ENCODE data around the gene OCA2. TPM values are rescaled to one million over a fixed set of nuclear protein-coding genes. Genes with fewer than 3 reads are reported as not detected.
A peak's percentile ranks its signal among the peaks of the same experiment; 100 is the strongest.

OCA2 gene
- total and polyA plus RNA-seq, 2 of the 8 experiments (the other 6 are each of a cell fraction or from before 2014, with no cell fraction given) = 0.20 TPM

DNA sequence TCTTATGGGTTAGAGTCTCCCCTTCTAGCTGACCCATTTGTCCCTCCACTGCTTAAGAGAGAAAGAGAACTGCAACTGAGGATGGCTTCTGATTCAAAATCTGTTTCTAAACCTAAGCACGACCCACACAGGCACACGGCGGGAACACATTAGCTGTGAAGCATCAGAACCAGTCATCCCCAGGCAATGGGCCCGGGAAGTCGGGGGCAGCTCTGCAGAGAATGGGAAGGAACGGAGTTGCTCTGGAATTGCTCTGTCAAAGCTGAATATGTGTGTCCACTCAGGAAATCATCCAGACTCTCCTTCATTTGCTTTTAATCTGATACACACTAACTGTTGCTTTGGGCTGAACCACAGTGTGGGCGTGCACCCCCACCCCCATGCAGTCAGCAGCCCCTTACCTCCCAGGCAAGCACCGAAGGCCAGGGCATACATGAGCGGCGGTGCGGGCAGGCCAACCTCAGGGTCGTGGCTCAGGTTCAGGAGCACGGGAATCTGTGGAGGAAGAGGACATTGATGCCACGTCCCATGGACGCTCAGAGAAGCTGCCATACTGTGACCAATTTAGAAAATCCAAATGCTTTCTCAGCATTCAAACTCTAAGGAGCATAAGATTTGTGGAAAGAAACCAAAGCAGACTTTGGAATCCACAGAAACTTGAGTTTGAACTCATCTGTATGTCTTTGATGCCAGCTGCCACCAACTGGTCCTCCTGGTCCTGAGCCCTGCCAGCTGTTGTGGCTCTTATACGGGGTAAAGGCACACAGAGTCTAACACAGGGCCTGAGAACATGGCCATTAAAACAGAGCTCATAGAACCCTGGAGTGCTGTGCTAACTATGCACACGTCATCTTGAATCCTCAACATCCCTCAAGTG, 247.9 kb downstream of the OCA2 start:
- no peaks in the 10 kb centered on the region for H3K23me2 ChIP-seq (ENCODE audit: low read depth, low read length)
- H3K14ac ChIP-seq (ENCODE audit: insufficient read length) = no peak overlapping the region
- H2BK15ac ChIP-seq (ENCODE audit: low read length) = no peak overlapping the region
- no peaks in the 10 kb centered on the region for H3K79me2 ChIP-seq (ENCODE audit: control insufficient read depth in 1 of 2, insufficient read depth in 2 of 2, low read length in 2 of 2)
- no peak overlapping the region for H4K91ac ChIP-seq (replicated peaks; ENCODE audit: insufficient read length, low read length)
- H4K20me1 ChIP-seq (replicated peaks in 1 of 2; ENCODE audit: control insufficient read depth in 1 of 2, insufficient read depth in 2 of 2, low read length in 2 of 2) = no peaks in the 10 kb centered on the region
- no peak overlapping the region for H3K4ac ChIP-seq (replicated peaks; ENCODE audit: insufficient read length, low read depth, low read length)
- H3K9me3 ChIP-seq (ENCODE audit: insufficient read depth in 2 of 2, low read depth in 1 of 2, low read length in 1 of 2) = peaks cover 4 to 6% of the 10 kb centered on the region in 2 experiments; a peak in 2 of 4 replicates
- no peak overlapping the region for H4K5ac ChIP-seq (ENCODE audit: insufficient read length, low read depth, low read length)
- H4K8ac ChIP-seq (ENCODE audit: extremely low read depth, insufficient read depth, low read length) = no peak overlapping the region
- peak in 1 of 2 experiments; percentile 22 for DNase-seq (ENCODE audit: low read depth in 1 of 2, low spot score in 2 of 2)
- H3K27me3 ChIP-seq (replicated peaks in 1 of 4; ENCODE audit: control insufficient read depth in 3 of 4, extremely low read depth in 1 of 4, insufficient read depth in 3 of 4, low read length in 3 of 4) = no peaks in the 10 kb centered on the region
- 86% methylated on average over 17 of the region's 17 CpGs; no CpG with 5 or more reads in 1 of the 2 experiments for WGBS, 2 experiments (ENCODE audit: extremely low coverage in 1 of 2, insufficient coverage in 1 of 2, insufficient read length in 1 of 2, insufficient replicate concordance in 2 of 2, low coverage in 1 of 2, low lambda C conversion rate in 2 of 2, missing lambda C conversion rate in 1 of 2)
- no peaks in the 10 kb centered on the region for H3K4me1 ChIP-seq (replicated peaks in 1 of 4; ENCODE audit: control insufficient read depth in 3 of 4, insufficient read depth in 4 of 4, low read length in 3 of 4)
- H2BK120ac ChIP-seq (replicated peaks; ENCODE audit: low read depth, low read length) = no peak overlapping the region
- no peak overlapping the region for H3K23ac ChIP-seq (ENCODE audit: insufficient read length)
- no peaks in the 10 kb centered on the region for H3K79me1 ChIP-seq (ENCODE audit: low read depth, low read length)
- no peak overlapping the region for H3K4me3 ChIP-seq (ENCODE audit: extremely low read depth in 1 of 4, insufficient read depth in 2 of 4, low read depth in 3 of 4, low read length in 4 of 4)
- H3K56ac ChIP-seq (replicated peaks; ENCODE audit: insufficient read length, low read depth, low read length) = no peak overlapping the region
- no peak for FAIRE-seq
- H2AFZ ChIP-seq (ENCODE audit: low read length) = 0 out of 2 replicates have a peak overlapping the region, but pooled peaks have one; percentile 31
- no peak overlapping the region for H2BK5ac ChIP-seq (ENCODE audit: low read depth, low read length)
- POLR2A ChIA-PET (ENCODE audit: partially characterized antibody) = no interaction called here
- H3K27ac ChIP-seq (ENCODE audit: low read depth, low read length) = no peak overlapping the region
- no peaks in the 10 kb centered on the region for H3K36me3 ChIP-seq (ENCODE audit: control insufficient read depth in 2 of 4, insufficient read depth in 4 of 4, low read length in 3 of 4)
- H3K18ac ChIP-seq (ENCODE audit: extremely low read depth, low read length) = no peak overlapping the region
- no peak overlapping the region for H2BK20ac ChIP-seq (ENCODE audit: low read length)
- no peak overlapping the region for H3K9ac ChIP-seq (replicated peaks in 1 of 4; ENCODE audit: extremely low read depth in 1 of 4, low read depth in 3 of 4, low read length in 3 of 4)
- no peak overlapping the region for H3K4me2 ChIP-seq (ENCODE audit: insufficient read depth in 1 of 2, low read depth in 2 of 2, low read length in 2 of 2)
- no peak overlapping the region for H2BK12ac ChIP-seq (ENCODE audit: low read depth, low read length)
- CTCF ChIA-PET (ENCODE audit: partially characterized antibody) = interaction anchor here (0.8 to 1.8 kb wide), 5 partner anchors 13 to 171 kb away, joined by 3 to 4 read pairs (median 3); no protein-coding TSS in a partner anchor
- H2AK5ac ChIP-seq (ENCODE audit: low read depth, low read length) = no peak overlapping the region
- TF ChIP-seq SP1 (IDR thresholded peaks at IDR 0.05; ENCODE audit: low read depth, low read length) = no peak
- TF ChIP-seq CREB1 (IDR thresholded peaks at IDR 0.05) = no peak
- no peak for TF ChIP-seq SP4 (IDR thresholded peaks at IDR 0.05; ENCODE audit: low read length)
- TF ChIP-seq BRCA1 (IDR thresholded peaks at IDR 0.05; ENCODE audit: low read depth, low read length) = no peak
- no peak for TF ChIP-seq KDM1A (IDR thresholded peaks at IDR 0.05; ENCODE audit: borderline replicate concordance, low read length)
- TF ChIP-seq YY1 (IDR thresholded peaks at IDR 0.05; ENCODE audit: low read depth, low read length) = no peak
- no peak for TF ChIP-seq SIX5 (IDR thresholded peaks at IDR 0.05; ENCODE audit: low read depth, low read length)
- TF ChIP-seq CHD1 (IDR thresholded peaks at IDR 0.05; ENCODE audit: low read depth, low read length) = no peak
- no peak for TF ChIP-seq SAP30 (IDR thresholded peaks at IDR 0.05; ENCODE audit: insufficient read depth, insufficient replicate concordance, low read length)
- TF ChIP-seq CHD2 (IDR thresholded peaks at IDR 0.05; ENCODE audit: low read length) = no peak
- no peak for TF ChIP-seq RFX5 (IDR thresholded peaks at IDR 0.05; ENCODE audit: borderline replicate concordance, low read depth, low read length)
- TF ChIP-seq EP300 (IDR thresholded peaks at IDR 0.05; ENCODE audit: borderline replicate concordance in 1 of 2, low read depth in 2 of 2, low read length in 2 of 2) = no peak
- no peak for TF ChIP-seq POLR2AphosphoS5 (IDR thresholded peaks at IDR 0.05; ENCODE audit: low read depth, low read length)
- TF ChIP-seq JUND (IDR thresholded peaks at IDR 0.05; ENCODE audit: low read length) = no peak

Data from H1 (cell line).